Stimulated activated naive CD8-positive, alpha-beta T cell treated with anti-CD3 and anti-CD28 coated beads, Interleukin-15, Interleukin-2, amounts not matched to agents 100 ng/mL and 50 ng/mL, for 24 hours (primary cell): ENCODE results near the gene SYNJ1.
"Not testable (repeated sequence)": the region's sequence is repeated elsewhere in the genome, so short reads cannot be mapped to it uniquely, and the experiment has no call there.

Experiments used
- H3K27ac Mint-ChIP-seq: one replicate; pipeline ENCODE4 v1.8.0; 2021; ENCODE audit warnings: mild to moderate bottlenecking, mixed read lengths
- H3K27me3 Mint-ChIP-seq: one replicate; pipeline ENCODE4 v1.8.0; 2021; ENCODE audit warnings: mixed read lengths
- H3K36me3 Mint-ChIP-seq: one replicate; pipeline ENCODE4 v1.8.0; 2021; ENCODE audit warnings: low read depth, mixed read lengths
- H3K4me1 Mint-ChIP-seq: one replicate; pipeline ENCODE4 v1.8.0; 2021; ENCODE audit warnings: low read depth, mixed read lengths
- H3K4me3 Mint-ChIP-seq: one replicate; pipeline ENCODE4 v1.8.0; 2021; ENCODE audit warnings: mild to moderate bottlenecking, mixed read lengths
- H3K9me3 Mint-ChIP-seq: one replicate; pipeline ENCODE4 v1.8.0; 2021; ENCODE audit warnings: mixed read lengths

SYNJ1 gene

DNA sequence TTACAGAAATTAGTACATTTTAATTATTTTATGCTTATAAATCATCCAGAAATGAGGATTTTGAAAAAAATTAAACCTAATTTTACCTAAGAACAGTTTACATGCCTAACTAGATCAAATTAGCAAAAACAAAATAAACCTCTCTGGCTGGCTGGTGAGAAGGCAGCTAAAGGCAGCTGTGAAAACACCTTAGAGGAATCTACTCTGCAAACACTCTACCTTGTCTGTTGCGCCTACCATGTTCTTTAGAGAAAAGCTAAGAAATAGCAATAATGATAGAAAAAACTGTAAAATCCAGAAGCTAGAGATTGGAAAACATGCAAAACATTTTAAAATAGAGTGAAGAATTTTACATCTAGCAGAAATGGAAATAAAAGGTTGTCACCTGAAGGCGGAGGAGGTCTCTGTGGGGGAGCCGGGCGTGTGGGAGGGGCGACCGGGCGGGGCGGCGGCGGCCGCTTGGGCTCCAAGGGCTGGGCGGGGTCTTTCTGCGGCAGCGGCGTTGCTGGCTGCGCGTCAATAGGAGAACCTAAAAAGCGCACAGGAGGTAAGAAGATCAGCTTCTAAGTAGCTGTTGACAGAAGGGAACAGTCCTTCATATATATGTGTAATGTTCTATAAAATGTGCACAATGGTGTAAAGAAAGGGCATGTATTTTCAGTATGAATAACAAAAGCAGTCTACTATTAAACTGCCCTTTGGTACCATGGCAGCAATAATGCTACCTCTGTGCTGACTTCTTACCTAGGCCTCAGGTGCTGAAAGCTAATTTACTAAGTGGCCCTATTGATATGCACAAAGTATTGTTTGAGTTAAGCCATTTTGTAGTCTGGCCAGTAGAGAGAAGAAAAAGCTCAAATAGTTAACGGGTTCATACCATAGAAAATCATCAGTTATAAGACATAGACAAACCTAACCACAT is 82.3 kb downstream of the SYNJ1 start:
- Mint-ChIP-seq H3K4me1 (no peaks in the 10 kb centered on the region), H3K27me3 (no peaks in the 10 kb centered on the region), H3K27ac (no peak overlapping the region), H3K9me3 (no peaks in the 10 kb centered on the region), H3K4me3 (no peak overlapping the region), H3K36me3 (peaks cover 14% of the 10 kb centered on the region)

DNA sequence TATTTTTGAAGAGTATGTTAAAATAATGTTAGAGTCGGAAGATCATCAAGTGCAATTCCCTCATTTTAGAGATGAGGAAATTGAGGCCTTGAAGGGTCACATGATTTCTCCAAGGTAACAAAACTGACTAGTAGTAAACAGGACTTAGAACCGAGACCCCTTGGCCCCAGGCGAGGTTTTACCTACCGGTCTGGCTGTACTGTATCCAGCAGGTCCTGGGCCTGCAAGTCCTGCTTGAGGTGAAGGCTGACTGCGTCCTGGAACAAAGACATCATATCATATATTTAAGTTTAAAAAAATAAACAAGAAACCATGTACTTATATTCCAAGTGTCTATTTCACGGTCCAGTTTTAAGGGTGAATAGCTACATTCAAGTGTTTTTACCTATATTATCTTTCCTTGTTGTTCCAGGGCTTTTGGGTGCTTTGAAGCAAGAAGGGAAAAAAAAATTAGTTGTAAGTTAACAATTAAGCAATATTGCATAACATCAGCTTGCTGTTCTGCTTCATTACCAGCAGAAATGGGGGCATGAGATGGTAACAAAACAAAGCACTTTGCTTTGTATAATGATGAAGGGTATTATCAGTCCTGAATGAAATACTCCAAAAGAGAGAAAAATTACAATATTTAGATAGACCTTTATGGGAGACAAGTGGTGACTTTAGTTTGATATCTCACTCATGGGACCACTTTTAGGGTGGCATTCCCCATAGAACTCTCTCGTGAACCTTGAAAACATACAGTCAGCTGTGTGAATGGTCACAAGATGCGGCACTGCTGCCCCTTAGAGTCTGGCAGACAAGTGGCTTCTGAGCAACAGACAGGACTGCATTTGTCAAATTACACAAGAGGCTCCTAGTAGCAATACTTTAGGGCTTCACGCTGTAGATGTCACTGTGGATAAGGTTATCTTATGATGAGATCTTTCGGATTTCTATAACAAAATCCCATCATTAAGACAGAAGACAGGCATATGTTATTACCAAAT is 85.8 kb downstream of the SYNJ1 start:
- no peaks in the 10 kb centered on the region for H3K9me3 Mint-ChIP-seq
- H3K27me3 Mint-ChIP-seq: no peaks in the 10 kb centered on the region
- peaks cover 29% of the 10 kb centered on the region for H3K36me3 Mint-ChIP-seq
- no peak overlapping the region for H3K4me3 Mint-ChIP-seq
- no peak overlapping the region for H3K27ac Mint-ChIP-seq
- no peaks in the 10 kb centered on the region for H3K4me1 Mint-ChIP-seq

DNA sequence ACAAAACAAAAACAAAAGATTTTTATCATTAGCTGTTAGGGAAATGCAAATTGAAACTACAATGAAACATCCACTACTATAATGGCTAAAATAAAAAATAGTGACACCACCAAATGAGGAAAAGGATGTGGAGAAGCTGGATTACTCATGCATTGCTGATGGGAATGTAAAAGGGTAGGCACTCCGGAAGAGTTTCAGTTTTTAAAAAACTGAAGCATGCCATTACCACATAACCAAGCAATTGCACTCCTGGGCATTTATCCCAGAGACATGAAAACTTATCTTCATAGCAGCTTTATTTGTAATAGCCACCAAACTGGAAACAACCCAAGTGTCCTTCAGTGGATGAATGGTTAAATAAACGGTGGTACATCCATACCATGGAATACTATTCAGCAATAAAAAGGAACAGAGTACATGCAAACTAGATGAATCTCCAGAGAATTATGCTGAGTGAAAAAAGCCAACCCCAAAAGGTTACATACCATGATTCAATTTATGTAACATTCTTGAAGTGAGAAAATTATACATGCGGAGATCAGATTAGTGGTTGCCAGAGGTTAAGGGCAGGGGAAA is 101.1 kb downstream of the SYNJ1 start:
- Mint-ChIP-seq H3K4me3 (no peak overlapping the region), H3K27me3 (peaks cover 11% of the 10 kb centered on the region), H3K4me1 (peaks cover 3% of the 10 kb centered on the region), H3K9me3 (peaks cover 3% of the 10 kb centered on the region), H3K27ac (no peak overlapping the region), H3K36me3 (peaks cover 7% of the 10 kb centered on the region)

DNA sequence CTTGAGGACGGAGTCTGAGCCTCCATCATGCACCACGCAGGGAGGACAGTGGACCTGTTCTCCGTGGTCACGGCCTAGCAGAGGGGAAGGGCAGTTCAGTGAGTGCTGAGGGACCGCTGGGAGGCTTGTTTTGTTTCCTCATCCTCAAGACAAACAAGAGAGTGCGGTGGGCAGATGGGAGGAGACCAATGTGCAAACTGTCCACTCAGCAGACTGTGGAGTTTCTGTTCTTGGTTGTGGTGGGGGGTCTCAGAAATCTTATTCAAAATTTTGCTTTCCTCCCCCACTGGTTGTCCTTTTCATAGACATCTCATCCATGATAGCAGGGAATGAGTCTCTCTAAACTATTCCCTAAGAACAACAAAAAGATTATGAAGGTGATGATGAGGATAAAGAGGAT is 109.6 kb downstream of the SYNJ1 start:
- not testable (repeated sequence) for H3K36me3 Mint-ChIP-seq, H3K4me3 Mint-ChIP-seq, H3K4me1 Mint-ChIP-seq, H3K9me3 Mint-ChIP-seq, H3K27ac Mint-ChIP-seq
- peaks cover 24% of the 10 kb centered on the region for H3K27me3 Mint-ChIP-seq

DNA sequence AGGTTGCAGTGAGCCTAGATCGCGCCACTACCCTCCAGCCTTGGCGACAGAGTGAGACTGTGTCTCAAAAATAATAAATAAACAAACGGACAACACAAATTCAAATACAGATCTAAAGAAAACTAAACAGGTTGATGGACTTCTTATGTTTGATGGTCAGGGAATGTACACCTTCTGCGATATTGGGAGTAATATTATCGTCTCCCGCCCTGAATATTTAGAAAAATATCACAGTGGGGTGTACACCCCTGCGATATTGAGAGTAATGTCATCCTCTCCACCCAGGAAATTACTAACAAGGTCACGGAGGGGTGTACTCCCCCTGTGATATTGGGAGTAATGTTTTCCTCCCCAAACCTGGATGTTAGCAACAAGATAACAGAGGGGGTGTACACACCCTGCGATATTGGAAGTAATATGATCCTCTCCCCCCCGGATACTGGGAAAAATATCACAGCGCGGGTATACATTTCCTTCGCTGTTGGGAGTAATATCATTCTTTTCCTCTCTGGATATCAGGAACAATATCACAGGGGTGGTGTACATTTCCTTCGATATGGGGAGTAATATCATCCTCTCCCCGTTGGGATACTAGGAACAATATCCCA is 114.3 kb downstream of the SYNJ1 start:
- Mint-ChIP-seq H3K9me3 (no peaks in the 10 kb centered on the region), H3K4me1 (peaks cover 13% of the 10 kb centered on the region), H3K36me3 (peaks cover 12% of the 10 kb centered on the region), H3K27me3 (no peaks in the 10 kb centered on the region), H3K27ac (no peak overlapping the region), H3K4me3 (peak overlapping the region; percentile 97)

DNA sequence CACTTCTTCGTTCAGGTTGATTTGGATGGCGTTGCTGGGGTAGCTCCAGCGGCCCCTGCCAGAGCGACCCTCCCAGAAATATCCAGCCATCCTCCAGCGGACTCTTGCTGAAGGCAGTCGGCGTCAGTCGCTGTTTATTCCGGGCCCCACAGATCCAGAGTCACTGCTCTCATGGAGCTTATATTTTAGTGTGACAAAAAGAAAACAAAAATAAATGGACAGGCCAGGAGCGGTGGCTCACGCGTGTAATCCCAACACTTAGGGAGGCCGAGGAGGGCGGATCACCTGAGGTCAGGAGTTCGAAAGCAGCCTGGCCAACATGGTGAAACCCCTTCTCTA is 114.8 kb downstream of the SYNJ1 start:
- H3K27ac Mint-ChIP-seq: peak overlapping the region; percentile 92
- H3K36me3 Mint-ChIP-seq: peaks cover 12% of the 10 kb centered on the region
- peaks cover 13% of the 10 kb centered on the region for H3K4me1 Mint-ChIP-seq
- H3K9me3 Mint-ChIP-seq: no peaks in the 10 kb centered on the region
- peak overlapping the region; percentile 97 for H3K4me3 Mint-ChIP-seq
- H3K27me3 Mint-ChIP-seq: no peaks in the 10 kb centered on the region

DNA sequence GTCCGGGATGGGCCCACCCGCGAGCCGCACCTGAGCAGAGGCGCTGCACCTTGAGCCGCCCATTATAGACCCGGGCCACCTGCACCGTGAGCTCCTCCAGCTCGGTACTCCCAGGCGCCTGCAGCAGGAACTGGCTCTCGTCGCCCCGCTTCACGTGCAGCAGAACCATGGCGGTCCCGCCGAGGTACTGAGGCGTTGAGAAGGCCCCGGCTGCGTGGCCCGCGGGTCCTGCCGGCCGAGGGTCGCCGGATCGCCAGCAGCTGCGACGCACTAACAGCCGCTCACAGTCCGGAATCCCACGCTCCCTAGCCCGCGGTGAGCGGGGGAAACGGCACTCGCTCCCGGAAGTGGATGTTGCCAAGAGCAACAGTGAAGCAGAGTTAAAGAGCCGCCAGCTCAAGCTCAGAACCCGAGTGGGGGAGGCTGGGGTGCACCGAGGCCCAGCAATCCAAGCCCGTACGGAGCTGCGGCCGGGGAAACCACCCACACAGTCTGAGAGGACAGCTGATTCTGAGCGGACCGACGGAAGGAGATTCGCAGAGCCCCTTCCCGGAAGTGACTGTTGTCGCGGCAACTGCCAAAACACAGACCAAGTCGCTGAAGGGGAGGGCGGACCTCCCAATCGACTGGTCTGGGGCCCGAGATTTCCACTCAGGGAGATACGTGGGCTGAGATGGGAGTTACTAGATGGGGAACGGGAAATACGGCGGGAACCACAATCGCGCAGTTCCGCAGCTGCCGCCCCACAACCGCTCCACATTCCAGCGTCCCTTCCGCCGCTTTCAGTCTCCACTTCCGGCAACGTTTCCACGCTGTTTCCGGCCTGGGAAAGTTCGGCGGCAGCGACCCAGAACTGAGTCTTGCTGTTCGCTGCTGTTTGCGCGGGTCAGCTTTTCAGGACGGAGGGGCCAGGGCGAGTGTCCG is 115.5 kb downstream of the SYNJ1 start, which contains the start of gene CFAP298:
Gene CFAP298 (minus strand): TSS at position 303 of the 924 bp plus-strand sequence. CDS start 134 bp downstream, at position 169.
- peak within 1 kb of the TSS; percentile 92 for H3K27ac Mint-ChIP-seq
- H3K4me1 Mint-ChIP-seq: peaks cover 13% of the 10 kb centered on the region
- H3K4me3 Mint-ChIP-seq: peak within 1 kb of the TSS; percentile 97
- no peaks in the 10 kb centered on the region for H3K9me3 Mint-ChIP-seq
- H3K36me3 Mint-ChIP-seq: peaks cover 18% of the 10 kb centered on the region
- H3K27me3 Mint-ChIP-seq: no peaks in the 10 kb centered on the region

DNA sequence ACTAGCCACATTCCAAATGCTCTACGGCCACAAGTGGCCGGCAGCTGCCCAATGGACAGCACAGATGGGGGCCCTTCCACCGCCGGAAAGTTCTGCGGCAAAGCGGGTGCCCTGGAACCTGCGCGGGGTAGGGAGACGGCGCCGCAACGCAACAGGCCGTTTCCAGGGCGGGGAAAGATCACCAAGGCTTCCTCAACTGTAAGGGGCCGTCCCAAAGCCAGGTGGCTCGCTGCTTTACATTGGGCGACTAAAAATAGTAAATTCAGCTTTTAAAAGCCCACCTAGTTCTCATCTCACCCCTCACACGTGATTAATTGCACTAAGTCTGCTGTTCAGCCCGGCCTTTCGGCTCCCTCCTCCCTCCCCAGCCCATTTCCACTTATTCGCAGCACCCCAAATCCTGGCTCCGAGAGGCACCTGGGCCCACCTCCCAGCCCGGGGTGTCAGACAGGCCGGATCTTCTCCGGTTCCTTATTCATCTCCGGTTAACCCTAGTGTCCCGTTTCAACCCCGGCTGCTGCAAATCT is 116.3 kb downstream of the SYNJ1 start:
- Mint-ChIP-seq H3K4me3 (peak overlapping the region; percentile 97), H3K4me1 (peaks cover 13% of the 10 kb centered on the region), H3K27me3 (no peaks in the 10 kb centered on the region), H3K9me3 (no peaks in the 10 kb centered on the region), H3K36me3 (peaks cover 23% of the 10 kb centered on the region), H3K27ac (peak overlapping the region; percentile 92)

DNA sequence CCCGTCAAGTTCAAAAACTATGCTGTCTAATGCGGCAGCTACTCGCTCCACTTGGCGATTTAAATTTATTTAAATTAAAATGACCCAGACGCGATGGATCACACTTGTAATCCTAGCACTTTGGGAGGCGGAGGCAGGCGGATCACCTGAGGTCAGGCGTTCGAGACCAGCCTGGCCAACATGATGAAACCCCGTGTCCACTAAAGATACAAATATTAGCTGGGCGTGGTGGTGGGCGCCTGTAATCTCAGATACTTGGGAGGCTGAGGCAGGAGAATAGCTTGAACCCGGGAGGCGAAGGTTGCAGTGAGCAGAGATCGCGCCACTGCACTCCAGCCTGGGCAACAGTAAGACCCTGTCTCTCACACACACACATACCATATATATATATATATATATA is 116.9 kb downstream of the SYNJ1 start:
- Mint-ChIP-seq H3K4me3 (peak overlapping the region; percentile 73), H3K4me1 (peaks cover 13% of the 10 kb centered on the region), H3K36me3 (peaks cover 29% of the 10 kb centered on the region)
- H3K27ac Mint-ChIP-seq, H3K27me3 Mint-ChIP-seq, H3K9me3 Mint-ChIP-seq: not testable (repeated sequence)

DNA sequence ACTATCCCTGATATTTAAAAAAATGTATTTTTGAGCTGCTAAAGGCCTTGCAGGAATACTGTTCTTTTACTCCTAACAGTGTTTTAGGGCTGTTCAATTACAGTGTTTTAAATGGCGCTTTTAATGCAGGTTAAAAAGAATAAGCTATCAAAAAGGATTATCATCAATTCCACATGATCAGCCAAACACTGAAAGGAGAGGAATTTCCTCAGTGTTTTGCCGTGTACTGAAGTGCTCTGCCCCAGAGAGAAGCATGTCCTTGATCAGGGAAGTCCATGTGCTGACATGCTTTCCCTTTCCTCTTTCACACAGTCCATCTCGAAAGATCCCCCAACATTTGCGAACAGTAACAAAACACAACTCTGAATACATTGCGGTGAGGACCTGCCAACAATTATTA is 119.0 kb downstream of the SYNJ1 start:
- peaks cover 13% of the 10 kb centered on the region for H3K4me1 Mint-ChIP-seq

DNA sequence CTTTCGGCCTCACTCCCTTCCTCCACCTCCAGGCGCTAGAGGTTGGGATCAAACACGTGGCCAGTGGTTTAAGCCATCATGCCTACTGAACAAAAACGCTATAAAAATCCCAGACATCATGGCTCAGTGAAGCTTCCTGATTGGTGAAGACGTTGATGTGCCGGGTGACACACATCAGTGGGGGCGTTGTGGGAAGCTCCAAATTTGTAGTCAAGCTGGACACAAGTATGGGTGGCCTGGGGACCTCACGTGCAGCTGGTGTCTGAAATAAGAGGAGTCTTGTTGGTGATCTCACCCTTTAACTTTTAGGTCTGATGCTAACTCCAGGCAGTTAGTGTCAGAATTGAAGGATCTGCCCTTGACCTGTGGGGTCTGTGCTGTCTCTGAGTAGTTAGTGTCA is 122.3 kb downstream of the SYNJ1 start:
- H3K9me3 Mint-ChIP-seq: no peaks in the 10 kb centered on the region
- no peak overlapping the region for H3K4me3 Mint-ChIP-seq
- no peak overlapping the region for H3K27ac Mint-ChIP-seq
- peaks cover 9% of the 10 kb centered on the region for H3K4me1 Mint-ChIP-seq
- H3K36me3 Mint-ChIP-seq: peaks cover 59% of the 10 kb centered on the region
- H3K27me3 Mint-ChIP-seq: no peaks in the 10 kb centered on the region

More for the DNA sequence above, 119.0 kb downstream of the SYNJ1 start:
- H3K27me3 Mint-ChIP-seq: no peaks in the 10 kb centered on the region
- no peaks in the 10 kb centered on the region for H3K9me3 Mint-ChIP-seq
- H3K27ac Mint-ChIP-seq: no peak overlapping the region
- no peak overlapping the region for H3K4me3 Mint-ChIP-seq
- H3K36me3 Mint-ChIP-seq: peaks cover 42% of the 10 kb centered on the region

DNA sequence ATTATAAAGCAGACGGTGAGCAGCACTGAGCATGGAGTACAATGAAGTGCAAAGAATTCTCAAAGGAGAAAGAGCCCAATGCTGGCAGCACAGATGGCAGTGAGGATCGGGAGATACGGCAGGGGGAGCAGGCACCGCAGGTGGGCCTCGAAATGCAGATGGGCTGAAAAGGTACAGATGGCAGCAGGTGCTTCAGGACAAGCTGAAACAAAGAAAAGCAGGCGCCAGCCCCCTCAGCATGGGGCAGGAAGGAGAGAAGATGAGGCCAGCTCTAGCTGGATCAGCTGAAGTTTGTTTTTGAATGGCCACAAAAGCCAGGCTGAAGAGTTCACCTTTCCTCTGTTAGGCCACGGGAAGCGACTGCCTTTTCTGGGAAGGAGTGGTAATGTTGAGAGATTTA is 123.3 kb downstream of the SYNJ1 start:
- Mint-ChIP-seq H3K9me3 (no peaks in the 10 kb centered on the region), H3K27ac (no peak overlapping the region), H3K4me1 (no peaks in the 10 kb centered on the region), H3K36me3 (peaks cover 61% of the 10 kb centered on the region), H3K27me3 (no peaks in the 10 kb centered on the region), H3K4me3 (no peak overlapping the region)

DNA sequence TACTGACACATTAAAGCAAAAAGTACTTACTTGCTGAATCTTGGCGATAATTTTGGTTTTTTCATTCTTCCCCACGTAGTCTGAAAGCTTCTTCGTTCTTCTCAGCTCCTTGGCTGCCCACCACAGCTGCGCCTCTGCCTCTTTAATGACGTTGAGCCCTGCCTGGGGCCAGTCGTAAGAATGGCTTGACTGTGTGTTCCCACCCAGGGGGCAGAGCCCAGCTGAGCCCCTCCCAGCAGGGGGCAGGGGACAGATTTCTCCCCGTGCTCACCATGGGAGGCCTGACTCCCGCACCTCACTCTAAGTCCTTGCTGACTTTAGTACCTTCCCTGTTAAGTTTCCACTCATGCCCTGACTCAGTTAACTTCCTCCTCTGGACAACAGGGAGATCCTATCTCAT is 124.7 kb downstream of the SYNJ1 start:
- no peaks in the 10 kb centered on the region for H3K4me1 Mint-ChIP-seq
- no peak overlapping the region for H3K4me3 Mint-ChIP-seq
- peaks cover 61% of the 10 kb centered on the region for H3K36me3 Mint-ChIP-seq
- no peaks in the 10 kb centered on the region for H3K27me3 Mint-ChIP-seq
- no peaks in the 10 kb centered on the region for H3K9me3 Mint-ChIP-seq
- H3K27ac Mint-ChIP-seq: no peak overlapping the region
